Stimulated activated CD8-positive, alpha-beta memory T cell treated with anti-CD3 and anti-CD28 coated beads, Interleukin-12 subunit alpha, Interleukin-12 subunit beta, amount 100 ng/mL, for 4 hours (primary cell): ENCODE measurements around the gene VPS54.

Source experiments
- DNase-seq: peaks from one replicate; pipeline ENCODE4 v3.0.0-alpha.2; 2020; ENCODE audit warnings: low read depth

VPS54 gene

GRCh38 chr2:63898839-63899238 lies 120.4 kb downstream of the VPS54 start:
- no peak for DNase-seq

- no peak for DNase-seq
These were observed 125.1 kb downstream of the VPS54 start for GRCh38 chr2:63894167-63894566.

DNA sequence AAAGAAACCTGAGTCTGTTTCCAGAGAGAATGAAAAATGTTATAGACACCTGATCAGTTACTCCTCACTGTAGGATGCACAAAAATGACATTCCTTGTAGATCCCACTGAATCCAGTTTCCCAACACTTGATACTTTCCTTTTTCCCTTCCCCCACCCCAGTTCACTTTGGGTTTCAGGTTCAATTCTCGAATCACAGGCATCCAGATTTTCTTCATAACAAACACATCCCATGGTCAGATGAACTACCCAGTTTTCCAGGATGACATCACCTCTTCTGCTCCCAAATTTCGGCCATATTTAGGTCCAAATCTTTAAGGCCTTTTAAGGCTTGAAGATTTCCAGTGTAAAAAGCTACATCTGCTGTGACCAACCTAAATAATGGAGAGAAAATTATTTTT lies 126.1 kb downstream of the VPS54 start:
- no peak for DNase-seq

GRCh38 chr2:63891488-63892030 lies 127.7 kb downstream of the VPS54 start:
- no peak for DNase-seq

GRCh38 chr2:63890678-63891077 lies 128.6 kb downstream of the VPS54 start:
- DNase-seq, result no peak

GRCh38 chr2:63888490-63889402 lies 130.5 kb downstream of the VPS54 start:
- DNase-seq, result no peak

- DNase-seq, result no peak
These were observed 131.2 kb downstream of the VPS54 start for GRCh38 chr2:63888053-63888452.

DNA sequence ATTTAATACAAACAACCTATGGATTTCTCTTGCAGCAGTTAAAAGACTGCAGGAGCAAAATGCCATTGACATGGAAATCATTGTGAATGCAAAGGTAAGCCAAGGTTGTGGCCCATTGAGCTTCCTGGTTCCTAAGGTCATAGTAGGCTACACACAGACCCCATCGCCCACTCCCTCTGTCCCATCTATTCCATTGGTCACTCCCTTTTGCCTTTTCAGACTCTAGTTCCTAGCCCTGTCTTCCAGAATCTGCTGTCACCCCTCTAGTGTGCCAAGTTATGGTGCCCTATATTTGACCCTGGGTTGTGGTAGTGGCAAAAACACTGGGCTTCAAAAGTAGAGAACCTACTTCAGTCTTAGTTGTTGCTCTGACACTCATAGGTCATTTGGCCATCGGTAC lies 132.8 kb downstream of the VPS54 start:
- DNase-seq, result no peak

GRCh38 chr2:63882395-63883105 lies 136.7 kb downstream of the VPS54 start:
- DNase-seq, result no peak

DNA sequence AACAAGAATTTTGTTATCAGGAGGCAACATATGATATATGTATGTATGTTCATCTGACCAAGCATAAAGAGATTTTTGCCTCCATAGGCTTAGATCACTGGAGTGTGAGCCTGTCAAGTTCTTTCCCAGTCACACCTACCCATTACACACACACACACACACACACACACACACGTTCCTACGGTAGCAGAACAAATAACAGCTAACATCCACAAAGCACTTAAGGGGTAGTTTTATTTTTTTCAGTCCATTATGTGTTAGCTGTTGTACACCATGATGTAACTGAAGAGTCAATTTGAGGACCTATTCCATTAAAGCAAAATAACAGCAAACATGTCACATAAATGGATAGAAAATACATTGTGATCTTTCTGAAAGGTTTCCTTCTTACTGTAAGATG lies 138.0 kb downstream of the VPS54 start:
- DNase-seq, result no peak

DNA sequence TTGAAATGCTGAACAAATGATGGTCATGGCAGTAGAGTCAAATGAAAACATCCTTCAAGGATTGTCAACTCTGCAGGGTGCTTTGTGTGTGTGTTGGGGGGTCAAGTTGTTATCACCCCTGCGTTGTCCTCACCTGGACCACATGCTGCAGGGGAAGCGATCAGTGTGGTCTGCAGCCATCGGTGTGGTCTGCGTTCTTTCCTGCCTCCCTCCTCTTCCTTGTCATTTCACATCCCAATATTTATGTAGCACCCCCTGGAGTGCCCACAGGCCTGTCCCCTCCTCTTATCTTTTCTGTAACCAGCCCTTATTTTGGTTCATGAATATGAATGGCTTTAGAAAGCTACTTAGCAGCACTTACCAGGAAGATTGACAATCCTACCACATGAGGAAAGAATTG lies 138.6 kb downstream of the VPS54 start:
- no peak for DNase-seq

- no peak for DNase-seq
These were observed 139.3 kb downstream of the VPS54 start for GRCh38 chr2:63879876-63880433.

GRCh38 chr2:63878486-63878885 lies 140.7 kb downstream of the VPS54 start:
- DNase-seq, result no peak

DNA sequence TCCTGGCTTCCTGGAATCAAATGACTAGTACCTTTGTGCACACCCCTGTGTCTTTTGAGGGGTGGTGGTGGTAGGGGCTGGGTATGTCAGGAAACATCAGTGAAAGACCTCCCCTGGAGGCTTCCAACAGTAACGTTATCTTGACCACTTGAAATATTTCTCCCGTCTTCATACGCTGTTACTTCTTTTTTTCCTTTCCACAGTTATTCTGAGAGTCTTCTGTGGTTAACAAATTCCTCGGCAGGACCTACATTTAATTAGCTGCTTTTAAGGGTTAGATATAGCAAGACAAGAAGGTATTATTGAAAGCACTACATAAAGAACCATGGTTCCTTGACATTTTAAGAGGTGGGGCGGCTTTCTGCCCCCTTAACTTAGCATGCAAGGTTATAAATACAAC lies 142.9 kb downstream of the VPS54 start:
- no peak for DNase-seq

- DNase-seq, result no peak
These were observed 143.5 kb downstream of the VPS54 start for GRCh38 chr2:63875559-63876245.

DNA sequence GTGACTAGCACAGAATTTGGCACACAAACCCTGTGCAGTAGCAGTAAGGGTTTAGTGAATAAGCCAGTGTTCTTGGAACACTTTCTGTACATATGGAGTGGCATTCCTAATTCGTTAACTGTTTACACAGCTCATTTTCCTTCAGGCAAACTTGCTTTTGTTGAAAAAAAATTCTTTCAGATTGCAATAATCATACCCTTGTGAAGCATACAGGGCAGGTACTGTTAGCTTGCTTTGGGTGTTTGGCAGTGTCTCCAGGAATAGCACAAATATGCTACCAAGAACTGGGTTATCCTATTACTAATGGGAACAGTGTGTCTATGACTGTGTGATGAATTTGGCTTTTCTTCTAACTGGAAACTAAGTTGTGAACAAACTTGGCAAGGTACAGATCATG lies 144.1 kb downstream of the VPS54 start:
- no peak for DNase-seq

- no peak for DNase-seq
These were observed 144.8 kb downstream of the VPS54 start for GRCh38 chr2:63874204-63875130.

GRCh38 chr2:63872571-63873328 lies 146.5 kb downstream of the VPS54 start:
- no peak for DNase-seq

DNA sequence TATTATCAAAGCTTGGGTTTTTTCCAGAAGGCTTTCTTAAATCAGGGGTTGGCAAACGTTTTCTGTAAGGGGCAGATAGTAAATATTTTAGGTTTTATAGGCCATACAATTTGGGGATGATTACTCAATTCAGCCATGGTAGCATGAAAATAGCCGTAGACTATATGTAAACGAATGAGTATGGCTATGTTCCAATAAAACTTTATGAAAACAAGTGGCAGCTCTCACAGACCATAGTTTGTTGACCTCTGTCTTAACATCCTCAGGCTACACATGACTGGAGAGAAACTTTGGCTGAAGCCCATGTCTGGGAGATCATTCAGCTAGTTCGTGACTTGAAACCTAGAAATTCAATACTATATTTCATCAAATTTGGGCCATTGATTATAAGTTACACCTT lies 147.4 kb downstream of the VPS54 start:
- no peak for DNase-seq

DNA sequence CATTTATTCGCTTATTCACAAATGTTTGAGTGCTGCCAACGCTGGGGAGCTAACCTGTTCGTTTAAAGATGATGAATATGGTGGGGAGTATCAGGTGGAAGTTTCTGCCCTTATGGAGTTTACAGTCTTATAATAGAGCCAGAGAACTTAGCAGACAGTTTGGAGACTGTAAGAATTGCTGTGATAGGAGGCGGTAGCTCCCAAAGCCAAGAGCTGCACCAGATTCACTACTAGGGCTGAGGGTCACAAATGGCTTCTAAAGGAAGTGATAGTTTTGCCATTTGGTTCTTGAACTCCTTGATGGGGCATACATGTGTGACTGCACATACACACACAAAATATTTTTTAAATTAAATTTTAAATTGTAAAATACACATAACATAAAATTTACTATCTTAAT lies 148.5 kb downstream of the VPS54 start:
- DNase-seq, result no peak
